ENCODE measurements around the gene CD4.

CD4 gene

DNA sequence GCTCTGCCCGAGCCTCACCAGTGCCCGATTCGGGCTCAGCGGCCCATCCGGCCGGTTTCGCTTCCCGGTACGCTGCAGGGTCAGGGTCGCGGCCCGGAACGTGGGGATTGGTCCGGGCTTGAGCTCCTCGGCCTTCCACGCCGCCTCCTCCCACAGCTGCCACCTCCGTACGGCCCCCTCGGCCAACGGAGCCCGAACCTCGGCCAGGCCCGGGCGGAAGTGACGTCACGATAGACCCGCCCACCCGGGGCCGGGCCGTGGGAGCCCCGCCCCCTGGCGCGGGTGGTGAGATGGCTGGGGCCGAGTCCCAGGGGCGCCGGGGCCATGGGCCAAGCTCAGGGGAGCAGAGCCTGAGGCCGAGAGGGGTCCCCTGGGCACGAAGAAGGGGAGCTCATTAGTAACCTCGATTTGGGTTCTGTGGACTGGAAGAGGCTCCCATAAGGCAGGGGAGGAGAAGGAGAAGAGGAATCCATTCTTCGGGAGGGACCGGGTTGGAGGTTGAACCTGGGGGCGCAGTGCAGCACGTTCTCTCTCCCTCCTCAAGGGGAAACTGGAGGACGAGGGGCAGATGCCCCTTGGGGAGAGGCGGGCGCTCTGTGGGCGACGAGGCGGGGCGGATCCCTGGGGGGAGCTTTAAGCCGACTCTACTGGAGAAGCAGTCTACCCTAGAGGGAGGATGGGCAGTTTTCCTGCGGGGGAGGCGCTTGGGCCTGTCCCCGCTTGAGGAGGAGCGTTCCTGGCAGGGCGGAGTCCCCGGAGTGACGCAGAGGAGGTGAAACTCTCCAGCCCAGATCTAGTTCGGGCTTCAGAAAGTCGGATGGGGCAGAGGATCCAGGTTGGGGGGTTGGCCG is 36.2 kb upstream of the CD4 start, which contains the start of gene MLF2:
Gene MLF2 (minus strand): TSS at position 221 of the 851 bp plus-strand sequence. CDS start 807 bp downstream, outside the sequence.
- H3K9me3 ChIP-seq (ENCODE audit: low read length): no peaks in the 10 kb centered on the region
- H3K27me3 ChIP-seq (ENCODE audit: control insufficient read depth in 1 of 2, insufficient read depth in 2 of 2, low read length in 2 of 2): no peaks in the 10 kb centered on the region
- H3K9ac ChIP-seq (ENCODE audit: low read length): peak within 1 kb of the TSS; percentile 69
- H3K27ac ChIP-seq (ENCODE audit: low read depth, low read length): peak within 1 kb of the TSS; percentile 100
- H3K4me3 ChIP-seq (ENCODE audit: low read depth in 1 of 2, low read length in 2 of 2): peak within 1 kb of the TSS; percentile 52 to 80
- peaks cover 12% of the 10 kb centered on the region for H3K4me1 ChIP-seq (ENCODE audit: insufficient read depth, low read length)
- peaks cover 38% of the 10 kb centered on the region for H3K36me3 ChIP-seq (ENCODE audit: insufficient read depth, low read length)

DNA sequence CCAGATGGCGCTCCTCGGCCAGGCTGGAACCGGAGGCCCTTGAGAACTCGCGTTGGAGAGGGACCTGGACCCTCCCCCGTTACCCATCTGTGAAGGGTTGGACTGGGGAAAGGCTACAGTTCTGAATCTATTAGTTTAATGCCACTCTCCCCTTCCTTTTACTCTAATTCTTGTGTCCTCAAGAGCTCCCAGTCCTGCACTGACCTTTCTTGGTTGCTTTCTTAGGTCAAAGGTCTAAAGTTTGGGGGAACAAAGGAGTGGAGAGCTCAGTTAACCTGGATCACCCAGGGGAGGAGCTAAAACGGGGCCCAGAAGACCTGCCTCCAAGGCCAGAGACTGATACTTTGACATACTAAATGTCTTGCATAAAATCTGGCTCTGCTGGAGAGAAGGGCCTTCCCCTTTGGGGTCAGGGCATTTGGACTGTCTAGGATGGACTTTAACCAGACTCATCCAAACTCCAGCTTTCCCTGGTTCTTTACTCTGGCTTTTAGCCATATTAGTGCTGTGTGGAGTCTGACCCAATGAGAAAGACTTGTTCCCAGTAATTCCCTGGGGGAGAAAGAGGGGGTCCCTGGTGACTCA is 35.5 kb upstream of the CD4 start:
- Histone ChIP-seq H3K4me1 (ENCODE audit: insufficient read depth, low read length) (peaks cover 12% of the 10 kb centered on the region), H3K9me3 (ENCODE audit: low read length) (no peaks in the 10 kb centered on the region), H3K9ac (ENCODE audit: low read length) (no peak overlapping the region), H3K27me3 (ENCODE audit: control insufficient read depth in 1 of 2, insufficient read depth in 2 of 2, low read length in 2 of 2) (no peaks in the 10 kb centered on the region), H3K36me3 (ENCODE audit: insufficient read depth, low read length) (peaks cover 32% of the 10 kb centered on the region), H3K4me3 (ENCODE audit: low read depth in 1 of 2, low read length in 2 of 2) (no peak overlapping the region), H3K27ac (ENCODE audit: low read depth, low read length) (peak overlapping the region; percentile 100)

DNA sequence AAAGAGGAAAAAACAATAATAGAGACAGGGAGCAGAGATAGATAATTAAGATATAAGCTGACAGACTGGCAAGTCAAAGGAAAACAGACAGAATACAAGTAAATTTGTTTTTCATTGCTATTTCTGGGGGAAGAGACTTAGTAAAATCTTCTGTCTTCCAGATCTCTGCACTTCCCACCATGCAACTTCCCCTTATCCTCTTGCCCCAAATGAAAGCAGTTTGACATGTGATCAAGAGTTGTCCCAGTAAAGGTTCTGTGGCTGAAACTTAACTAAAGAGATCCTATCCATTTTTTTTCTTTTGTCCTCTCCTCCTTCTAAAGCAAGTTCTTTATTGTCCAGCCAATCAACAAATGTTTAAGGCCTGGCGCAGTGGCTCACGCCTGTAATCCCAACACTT is 34.9 kb upstream of the CD4 start:
- H3K9me3 ChIP-seq (ENCODE audit: low read length): no peaks in the 10 kb centered on the region
- no peak overlapping the region for H3K27ac ChIP-seq (ENCODE audit: low read depth, low read length)
- peaks cover 27% of the 10 kb centered on the region for H3K36me3 ChIP-seq (ENCODE audit: insufficient read depth, low read length)
- H3K4me3 ChIP-seq (ENCODE audit: low read depth in 1 of 2, low read length in 2 of 2): no peak overlapping the region
- no peaks in the 10 kb centered on the region for H3K27me3 ChIP-seq (ENCODE audit: control insufficient read depth in 1 of 2, insufficient read depth in 2 of 2, low read length in 2 of 2)
- no peak overlapping the region for H3K9ac ChIP-seq (ENCODE audit: low read length)
- H3K4me1 ChIP-seq (ENCODE audit: insufficient read depth, low read length): peaks cover 12% of the 10 kb centered on the region

DNA sequence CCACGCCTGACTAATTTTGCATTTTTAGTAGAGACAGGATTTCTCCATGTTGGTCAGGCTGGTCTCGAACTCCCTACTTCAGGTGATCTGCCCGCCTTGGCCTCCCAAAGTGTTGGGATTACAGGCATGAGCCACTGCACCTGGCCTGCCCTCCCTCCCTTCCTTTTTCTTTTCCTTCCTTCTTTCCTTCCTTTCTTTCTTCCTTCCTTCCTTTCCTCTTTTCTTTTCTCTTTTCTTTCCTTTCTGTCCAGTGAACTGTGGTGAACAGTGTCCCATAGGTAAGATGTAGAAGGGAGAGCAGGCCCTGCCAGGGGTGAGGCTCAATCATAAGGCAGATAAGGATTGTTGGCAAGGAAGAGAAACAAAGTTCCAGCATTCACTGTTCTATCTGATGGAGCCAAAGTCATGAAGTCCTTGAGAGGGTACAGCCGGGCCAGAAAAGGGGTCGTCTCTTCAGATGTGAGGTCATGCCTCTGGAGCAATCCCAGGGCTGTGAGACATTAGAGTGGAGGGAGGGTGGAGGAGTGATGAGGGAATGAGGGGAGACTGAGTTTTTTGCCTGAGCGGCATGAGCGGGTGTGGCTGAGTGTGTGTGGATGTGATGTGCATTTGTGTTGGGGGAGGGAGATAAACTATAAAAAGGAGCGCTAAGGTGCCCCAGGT is 32.2 kb upstream of the CD4 start:
- peaks cover 2% of the 10 kb centered on the region for H3K4me1 ChIP-seq (ENCODE audit: insufficient read depth, low read length)
- no peaks in the 10 kb centered on the region for H3K36me3 ChIP-seq (ENCODE audit: insufficient read depth, low read length)
- H3K9me3 ChIP-seq (ENCODE audit: low read length): no peaks in the 10 kb centered on the region
- no peaks in the 10 kb centered on the region for H3K27me3 ChIP-seq (ENCODE audit: control insufficient read depth in 1 of 2, insufficient read depth in 2 of 2, low read length in 2 of 2)
- no peak overlapping the region for H3K9ac ChIP-seq (ENCODE audit: low read length)
- no peak overlapping the region for H3K4me3 ChIP-seq (ENCODE audit: low read depth in 1 of 2, low read length in 2 of 2)
- no peak overlapping the region for H3K27ac ChIP-seq (ENCODE audit: low read depth, low read length)

DNA sequence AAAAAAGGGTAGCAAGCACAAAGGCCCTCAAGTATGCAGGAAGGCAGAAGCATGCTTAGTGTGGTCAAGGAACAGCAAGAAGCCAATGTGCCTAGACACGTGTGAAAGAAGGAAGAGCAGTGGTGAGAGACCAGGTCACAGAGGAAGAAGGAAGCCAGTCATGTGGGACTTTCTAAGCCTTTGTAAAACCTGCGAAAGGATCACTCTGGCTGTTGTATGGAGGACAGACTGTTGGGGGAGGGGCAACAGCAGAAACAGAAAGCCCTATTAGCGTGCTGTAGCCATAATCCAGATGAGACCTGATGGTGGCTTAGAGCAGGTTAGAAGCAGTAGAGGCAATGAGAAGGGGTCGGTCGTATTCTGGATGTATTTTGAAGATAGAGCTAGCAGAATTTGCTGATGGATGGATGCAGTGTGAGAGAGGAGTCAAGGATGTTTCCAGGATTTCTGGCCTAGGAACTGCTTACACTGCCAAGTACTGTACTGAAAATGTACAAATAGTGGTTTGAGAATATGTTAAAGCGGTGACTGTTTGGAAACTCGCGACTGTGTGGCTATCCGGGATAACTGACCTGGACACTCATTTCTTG is 30.7 kb upstream of the CD4 start:
- Histone ChIP-seq H3K4me3 (ENCODE audit: low read depth in 1 of 2, low read length in 2 of 2) (no peak overlapping the region), H3K9ac (ENCODE audit: low read length) (no peak overlapping the region), H3K4me1 (ENCODE audit: insufficient read depth, low read length) (peaks cover 8% of the 10 kb centered on the region), H3K27ac (ENCODE audit: low read depth, low read length) (no peak overlapping the region), H3K36me3 (ENCODE audit: insufficient read depth, low read length) (no peaks in the 10 kb centered on the region), H3K27me3 (ENCODE audit: control insufficient read depth in 1 of 2, insufficient read depth in 2 of 2, low read length in 2 of 2) (no peaks in the 10 kb centered on the region), H3K9me3 (ENCODE audit: low read length) (no peaks in the 10 kb centered on the region)

DNA sequence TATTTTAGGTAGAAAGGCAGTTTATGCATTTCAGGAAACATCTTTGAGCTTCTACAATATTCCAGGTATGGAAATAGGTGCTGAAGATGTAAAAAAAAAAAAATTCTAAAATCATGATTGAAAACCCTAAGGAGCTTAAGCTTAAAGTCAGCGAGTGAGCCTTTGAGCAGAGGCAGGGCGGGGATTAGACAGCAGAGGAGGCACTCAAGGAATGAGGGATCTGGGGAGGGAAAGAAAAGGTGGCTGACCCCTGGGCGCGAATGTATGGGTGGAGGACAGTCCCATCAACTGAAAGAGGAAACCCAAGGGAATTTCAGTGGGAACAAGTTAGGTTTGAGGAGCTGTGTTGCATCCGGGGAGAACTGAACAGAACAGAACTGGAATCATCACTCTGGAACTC is 29.6 kb upstream of the CD4 start:
- no peak overlapping the region for H3K9ac ChIP-seq (ENCODE audit: low read length)
- H3K27me3 ChIP-seq (ENCODE audit: control insufficient read depth in 1 of 2, insufficient read depth in 2 of 2, low read length in 2 of 2): no peaks in the 10 kb centered on the region
- no peaks in the 10 kb centered on the region for H3K9me3 ChIP-seq (ENCODE audit: low read length)
- H3K36me3 ChIP-seq (ENCODE audit: insufficient read depth, low read length): no peaks in the 10 kb centered on the region
- H3K4me3 ChIP-seq (ENCODE audit: low read depth in 1 of 2, low read length in 2 of 2): no peak overlapping the region
- no peak overlapping the region for H3K27ac ChIP-seq (ENCODE audit: low read depth, low read length)
- peaks cover 16% of the 10 kb centered on the region for H3K4me1 ChIP-seq (ENCODE audit: insufficient read depth, low read length)

DNA sequence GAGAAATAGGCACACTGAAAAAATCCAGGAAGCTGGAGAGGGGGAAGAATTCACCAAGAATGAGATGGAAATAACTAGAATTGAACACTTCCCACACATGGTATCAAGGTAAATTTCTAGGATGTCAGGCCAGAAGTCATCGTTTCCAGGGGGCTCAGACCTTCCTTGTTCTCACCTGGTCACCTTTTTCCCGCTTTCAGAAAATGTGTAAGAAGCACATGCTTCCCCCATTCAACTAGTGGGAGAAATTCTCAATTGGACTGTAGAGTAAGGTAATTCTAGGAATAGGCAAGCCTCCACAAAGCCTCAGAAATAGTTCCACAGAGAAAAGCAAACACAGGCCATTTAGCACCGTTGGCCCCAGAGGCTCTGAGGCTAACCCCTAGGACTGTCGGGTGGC is 25.9 kb upstream of the CD4 start:
- peaks cover 33% of the 10 kb centered on the region for H3K4me1 ChIP-seq (ENCODE audit: insufficient read depth, low read length)
- peak overlapping the region in 1 of 2 donors; percentile 58 for H3K4me3 ChIP-seq (ENCODE audit: low read depth in 1 of 2, low read length in 2 of 2)
- H3K36me3 ChIP-seq (ENCODE audit: insufficient read depth, low read length): no peaks in the 10 kb centered on the region
- no peaks in the 10 kb centered on the region for H3K27me3 ChIP-seq (ENCODE audit: control insufficient read depth in 1 of 2, insufficient read depth in 2 of 2, low read length in 2 of 2)
- peak overlapping the region; percentile 79 for H3K27ac ChIP-seq (ENCODE audit: low read depth, low read length)
- H3K9me3 ChIP-seq (ENCODE audit: low read length): no peaks in the 10 kb centered on the region
- peak overlapping the region; percentile 62 for H3K9ac ChIP-seq (ENCODE audit: low read length)

DNA sequence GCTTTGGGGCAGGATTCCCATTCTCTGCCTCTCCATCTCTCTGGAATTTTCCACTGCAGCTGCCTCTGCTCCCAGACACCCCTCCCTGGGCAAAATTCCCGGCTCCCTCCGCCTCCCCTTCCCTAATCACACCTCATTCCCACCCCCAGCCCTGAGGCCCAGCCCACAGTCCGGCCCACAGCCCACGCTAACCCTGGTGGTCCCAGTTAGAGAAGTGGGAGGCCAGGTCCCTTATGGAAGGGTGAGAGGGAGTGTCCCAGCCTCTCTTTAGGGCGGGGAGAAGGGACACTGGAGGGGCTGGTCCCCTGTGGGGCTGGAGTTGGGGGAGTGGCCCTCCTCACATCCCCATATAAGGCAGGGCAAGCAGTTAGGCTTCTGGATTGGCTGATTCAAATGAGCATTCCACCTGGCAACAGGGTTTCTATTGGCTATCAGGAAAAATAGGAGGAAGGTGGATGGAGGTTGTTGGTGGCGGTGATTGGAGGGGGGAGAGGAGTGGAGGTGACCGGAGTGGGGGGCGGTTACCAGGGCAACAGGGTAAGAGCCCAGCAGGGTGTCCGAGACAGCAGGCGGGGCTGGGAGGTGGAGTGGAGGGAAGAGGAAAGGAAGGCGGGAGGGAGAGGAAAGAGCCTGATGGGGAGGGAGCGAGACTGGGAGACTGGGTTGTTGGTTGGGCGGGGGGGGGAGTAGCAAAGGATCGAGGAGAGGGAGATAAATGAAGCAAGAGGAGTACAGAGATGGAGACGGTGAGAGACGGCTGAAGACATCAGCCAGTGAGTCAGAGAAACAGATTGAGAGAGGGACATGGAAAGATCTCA is 25.1 kb upstream of the CD4 start:
- Histone ChIP-seq H3K36me3 (ENCODE audit: insufficient read depth, low read length) (peaks cover under 1% of the 10 kb centered on the region), H3K9me3 (ENCODE audit: low read length) (no peaks in the 10 kb centered on the region), H3K4me3 (ENCODE audit: low read depth in 1 of 2, low read length in 2 of 2) (peak overlapping the region in 1 of 2 donors; percentile 58), H3K27ac (ENCODE audit: low read depth, low read length) (peak overlapping the region; percentile 79), H3K9ac (ENCODE audit: low read length) (peak overlapping the region; percentile 62), H3K27me3 (ENCODE audit: control insufficient read depth in 1 of 2, insufficient read depth in 2 of 2, low read length in 2 of 2) (no peaks in the 10 kb centered on the region), H3K4me1 (ENCODE audit: insufficient read depth, low read length) (peaks cover 41% of the 10 kb centered on the region)

DNA sequence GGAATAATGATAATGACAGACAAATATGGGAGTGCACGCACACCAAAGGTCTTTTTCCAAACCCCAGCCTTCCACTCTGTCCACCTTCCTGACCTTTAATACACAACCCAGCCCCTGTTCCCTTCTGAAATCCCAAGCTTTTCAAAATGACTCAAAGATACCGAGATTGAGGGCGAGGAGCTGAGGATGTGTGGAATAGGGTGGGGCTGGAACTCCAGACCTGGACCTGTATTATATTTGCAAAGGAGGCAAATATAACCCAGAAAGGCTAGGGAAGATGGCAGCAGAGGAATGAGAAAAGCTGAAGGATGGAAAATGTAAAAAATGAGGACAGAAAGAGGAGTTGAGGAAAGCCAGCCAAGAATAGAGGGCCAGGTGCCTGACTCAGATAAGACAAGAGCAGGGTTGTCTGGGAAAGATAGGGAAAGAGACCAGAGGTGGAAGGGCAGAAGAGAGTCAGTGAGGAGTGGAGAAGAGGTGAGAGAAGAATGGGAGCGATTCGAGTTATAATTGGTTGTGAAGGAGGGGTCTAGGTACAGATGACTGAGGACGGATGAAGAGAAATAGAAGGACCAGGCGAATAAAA is 24.2 kb upstream of the CD4 start:
- H3K27ac ChIP-seq (ENCODE audit: low read depth, low read length): peak overlapping the region; percentile 79
- peaks cover 50% of the 10 kb centered on the region for H3K4me1 ChIP-seq (ENCODE audit: insufficient read depth, low read length)
- peaks cover 7% of the 10 kb centered on the region for H3K36me3 ChIP-seq (ENCODE audit: insufficient read depth, low read length)
- peak overlapping the region in 1 of 2 donors; percentile 58 for H3K4me3 ChIP-seq (ENCODE audit: low read depth in 1 of 2, low read length in 2 of 2)
- no peaks in the 10 kb centered on the region for H3K9me3 ChIP-seq (ENCODE audit: low read length)
- H3K27me3 ChIP-seq (ENCODE audit: control insufficient read depth in 1 of 2, insufficient read depth in 2 of 2, low read length in 2 of 2): no peaks in the 10 kb centered on the region
- H3K9ac ChIP-seq (ENCODE audit: low read length): no peak overlapping the region

DNA sequence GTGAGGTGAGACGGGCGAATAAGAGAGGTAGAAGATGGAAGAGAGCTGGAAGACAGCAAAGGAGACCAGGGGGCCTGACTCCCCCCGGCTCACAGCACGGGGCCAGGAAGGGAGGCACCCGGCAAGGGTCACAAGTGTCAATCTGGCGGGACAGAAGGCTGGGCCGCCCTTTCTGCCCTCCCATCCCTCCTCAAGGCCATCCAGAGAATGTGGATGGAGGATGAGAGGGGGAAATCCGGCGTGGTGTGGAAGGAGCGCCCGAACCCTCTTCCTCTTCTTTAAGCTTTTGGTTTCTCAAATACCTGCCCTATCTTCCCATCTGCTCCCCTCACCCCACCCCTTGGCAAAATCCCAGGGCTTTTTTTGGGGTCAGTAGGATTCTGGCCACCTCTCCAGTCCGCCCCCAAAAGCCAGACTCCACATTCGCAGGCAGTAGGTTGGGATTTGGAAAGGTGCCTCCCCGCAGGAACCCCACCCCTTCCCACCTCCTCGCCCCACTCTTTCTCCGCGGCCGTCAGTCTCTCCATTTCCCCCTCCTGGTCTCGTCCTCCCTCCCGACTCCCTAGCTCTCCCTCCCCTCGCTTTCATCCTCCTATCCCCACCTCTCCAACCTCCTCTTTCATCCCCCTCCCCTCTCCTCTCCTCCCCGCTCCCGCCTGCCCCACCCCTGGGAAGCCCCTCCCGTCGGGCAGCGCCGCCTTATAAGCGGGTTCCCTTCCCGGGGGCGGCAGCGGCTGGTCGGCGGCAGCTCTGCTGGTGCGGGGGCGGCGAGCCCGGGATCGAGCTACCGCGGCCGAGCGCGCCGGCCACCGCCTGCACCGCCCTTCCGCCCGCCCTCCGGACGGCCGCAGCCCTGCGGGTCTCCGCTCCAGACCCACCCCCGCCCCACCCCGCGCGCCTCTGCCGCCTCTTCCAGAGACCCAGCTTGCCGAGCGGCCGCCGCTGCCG is 23.4 kb upstream of the CD4 start, which contains the start of gene PTMS:
Gene PTMS (plus strand): TSS at position 730 of the 948 bp plus-strand sequence. CDS start 343 bp downstream, outside the sequence.
- Histone ChIP-seq H3K27me3 (ENCODE audit: control insufficient read depth in 1 of 2, insufficient read depth in 2 of 2, low read length in 2 of 2) (no peaks in the 10 kb centered on the region), H3K9me3 (ENCODE audit: low read length) (no peaks in the 10 kb centered on the region), H3K4me1 (ENCODE audit: insufficient read depth, low read length) (peaks cover 57% of the 10 kb centered on the region), H3K27ac (ENCODE audit: low read depth, low read length) (peak within 1 kb of the TSS; percentile 90), H3K4me3 (ENCODE audit: low read depth in 1 of 2, low read length in 2 of 2) (peak within 1 kb of the TSS; percentile 79 to 88), H3K9ac (ENCODE audit: low read length) (peak within 1 kb of the TSS; percentile 71), H3K36me3 (ENCODE audit: insufficient read depth, low read length) (peaks cover 7% of the 10 kb centered on the region)

All from muscle layer of colon (tissue), 2 donors.